ELF-1 (cell line): ENCODE measurements around the gene CC2D2B.
"Not testable (repeated sequence)": the region's sequence is repeated elsewhere in the genome, so short reads cannot be mapped to it uniquely, and the experiment has no call there.

ENCODE experiments used
- DNase-seq: peaks from one replicate; pipeline ENCODE4 v3.0.0-alpha.2; 2016; ENCODE audit warnings: low read depth, low spot score

Gene CC2D2B

GRCh38 chr10:96014473-96015102 is 106.8 kb downstream of the CC2D2B start:
- no peak for DNase-seq

- peak; percentile 11 for DNase-seq
These were observed 109.5 kb downstream of the CC2D2B start for GRCh38 chr10:96017191-96017687.

- no peak for DNase-seq
These were observed 113.6 kb downstream of the CC2D2B start for GRCh38 chr10:96021332-96021731.

GRCh38 chr10:96022739-96023138 is 115.0 kb downstream of the CC2D2B start:
- DNase-seq: no peak

GRCh38 chr10:96023168-96023567 is 115.4 kb downstream of the CC2D2B start:
- no peak for DNase-seq

- DNase-seq: peak; percentile 57
These were observed 117.8 kb downstream of the CC2D2B start for GRCh38 chr10:96025566-96025965.

GRCh38 chr10:96034625-96035024 is 126.8 kb downstream of the CC2D2B start:
- DNase-seq: no peak

- DNase-seq: peak; percentile 35
These were observed 131.0 kb downstream of the CC2D2B start for GRCh38 chr10:96038476-96039387.

- DNase-seq: peak; percentile 34
These were observed 133.4 kb downstream of the CC2D2B start for GRCh38 chr10:96041146-96041545.

- DNase-seq: peak; percentile 94
These were observed 135.5 kb downstream of the CC2D2B start, which contains the start of gene CCNJ for GRCh38 chr10:96043033-96043892. Gene CCNJ, plus strand, starts transcription at chr10:96043583. Its CDS starts 811 bp downstream, at chr10:96044394.

- peak; percentile 75 for DNase-seq
These were observed 136.3 kb downstream of the CC2D2B start for GRCh38 chr10:96043893-96044715.

GRCh38 chr10:96044736-96045135 is 137.0 kb downstream of the CC2D2B start:
- DNase-seq: no peak

- no peak for DNase-seq
These were observed 138.8 kb downstream of the CC2D2B start for GRCh38 chr10:96046546-96046945.

GRCh38 chr10:96047004-96047649 is 139.4 kb downstream of the CC2D2B start:
- no peak for DNase-seq

- not testable (repeated sequence) for DNase-seq
These were observed 140.2 kb downstream of the CC2D2B start for GRCh38 chr10:96047925-96048324.

- no peak for DNase-seq
These were observed 141.6 kb downstream of the CC2D2B start for GRCh38 chr10:96049340-96049739.

- no peak for DNase-seq
These were observed 146.2 kb downstream of the CC2D2B start for GRCh38 chr10:96053985-96054384.

- no peak for DNase-seq
These were observed 149.0 kb downstream of the CC2D2B start for GRCh38 chr10:96056787-96057186.

GRCh38 chr10:96061232-96061631 is 153.5 kb downstream of the CC2D2B start:
- no peak for DNase-seq

GRCh38 chr10:96072674-96073073 is 164.9 kb downstream of the CC2D2B start:
- no peak for DNase-seq
